ENCODE data around the gene CRMP1. TPM values are rescaled to one million over a fixed set of nuclear protein-coding genes. Genes with fewer than 3 reads are reported as not detected.

Gene CRMP1
- polyA plus RNA-seq, 1 donor (not counting 4 experiments of a cell fraction or from before 2014, with no cell fraction given) = 0.03 TPM

DNA sequence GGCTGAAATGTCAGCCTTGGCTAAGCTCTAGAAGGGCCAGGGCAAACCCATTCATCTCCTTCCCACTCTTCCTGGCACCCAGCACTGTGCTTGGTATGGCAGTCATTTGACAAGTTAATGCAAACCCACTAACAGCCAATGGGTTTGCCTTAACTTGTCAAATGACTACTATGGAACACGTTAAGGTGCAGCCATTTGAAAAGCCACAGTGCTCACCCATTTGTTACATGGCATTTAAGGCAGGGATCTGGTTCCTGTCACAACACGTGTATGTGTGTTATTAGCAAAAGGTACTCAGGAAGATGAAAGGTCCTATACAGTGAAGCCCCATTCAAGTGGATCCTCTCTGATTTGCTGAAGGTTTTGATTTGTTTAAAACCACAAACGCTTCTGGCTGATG lies 7.2 kb downstream of the CRMP1 start:
- H3K27ac ChIP-seq (ENCODE audit: control insufficient read depth, insufficient read depth, low read length) = no peak overlapping the region
- TF ChIP-seq EZH2 (IDR thresholded peaks at IDR 0.05; ENCODE audit: low read length) = no peak
- no peak for TF ChIP-seq CTCF (optimal IDR thresholded peaks at IDR 0.05 in 1 of 3, IDR thresholded peaks at IDR 0.05 in 1 of 3, conservative IDR thresholded peaks at IDR 0.05 in 1 of 3; ENCODE audit: extremely low read depth in 1 of 3, insufficient read depth in 2 of 3, low read length in 3 of 3)
- no peak overlapping the region for H3K4me2 ChIP-seq (ENCODE audit: control insufficient read depth, extremely low read depth, insufficient read depth, low read depth, low read length)
- no peaks in the 10 kb centered on the region for H3K4me1 ChIP-seq (ENCODE audit: control insufficient read depth, extremely low read depth, insufficient read depth, low read length)
- no peaks in the 10 kb centered on the region for H4K20me1 ChIP-seq (ENCODE audit: control insufficient read depth, extremely low read depth, insufficient read depth, low read length)
- no peak overlapping the region for H3K4me3 ChIP-seq (ENCODE audit: control insufficient read depth in 2 of 3, extremely low read depth in 1 of 3, insufficient read depth in 2 of 3, low read depth in 1 of 3, low read length in 3 of 3)
- H3K9ac ChIP-seq (ENCODE audit: control insufficient read depth, extremely low read depth, insufficient read depth, low read length) = no peak overlapping the region
- peaks cover 46% of the 10 kb centered on the region for H3K27me3 ChIP-seq (ENCODE audit: control insufficient read depth, extremely low read depth, insufficient read depth, low read length)
- H3K79me2 ChIP-seq (ENCODE audit: control insufficient read depth, insufficient read depth, low read length) = no peaks in the 10 kb centered on the region
- H3K9me3 ChIP-seq (ENCODE audit: control insufficient read depth, low read depth, low read length) = no peaks in the 10 kb centered on the region
- no peaks in the 10 kb centered on the region for H3K36me3 ChIP-seq (ENCODE audit: control insufficient read depth in 2 of 2, extremely low read depth in 1 of 2, insufficient read depth in 2 of 2, low read length in 2 of 2)
- DNase-seq (ENCODE audit: low read depth, low spot score) (no peak), FAIRE-seq (no peak)
- no peak overlapping the region for H2AFZ ChIP-seq (ENCODE audit: control insufficient read depth, low read length)
- H3K9me1 ChIP-seq (ENCODE audit: control insufficient read depth, extremely low read depth, insufficient read depth, low read length) = no peaks in the 10 kb centered on the region
- dilution Hi-C loops (cut with MboI; ENCODE audit: extremely low pct_ligation_motif_present, low sequenced_read_pairs) = no loop called here

DNA sequence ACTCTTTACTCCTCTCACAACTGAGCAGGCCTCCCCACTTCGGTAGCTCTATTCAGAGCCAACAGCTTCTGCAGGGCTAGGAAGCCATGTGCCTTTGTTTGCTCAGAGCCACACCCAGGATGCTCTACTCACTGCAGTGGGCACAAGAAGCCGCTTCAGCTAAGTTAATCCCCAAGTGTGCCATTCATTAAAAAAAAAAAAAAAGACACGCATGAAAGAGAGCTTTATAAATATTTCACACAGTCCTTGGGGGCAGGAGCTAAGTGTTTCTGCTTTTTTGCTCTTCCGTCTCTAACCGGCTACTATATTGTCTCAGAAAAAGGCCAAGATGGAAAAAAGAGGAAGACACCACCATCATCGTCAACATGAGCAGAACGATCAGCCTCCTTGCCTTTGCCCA lies 8.1 kb downstream of the CRMP1 start:
- dilution Hi-C loops (cut with MboI; ENCODE audit: extremely low pct_ligation_motif_present, low sequenced_read_pairs) = no loop called here
- Histone ChIP-seq H3K79me2 (ENCODE audit: control insufficient read depth, insufficient read depth, low read length) (no peaks in the 10 kb centered on the region), H3K4me3 (ENCODE audit: control insufficient read depth in 2 of 3, extremely low read depth in 1 of 3, insufficient read depth in 2 of 3, low read depth in 1 of 3, low read length in 3 of 3) (no peak overlapping the region), H2AFZ (ENCODE audit: control insufficient read depth, low read length) (no peak overlapping the region), H3K27ac (ENCODE audit: control insufficient read depth, insufficient read depth, low read length) (no peak overlapping the region), H3K9me3 (ENCODE audit: control insufficient read depth, low read depth, low read length) (no peaks in the 10 kb centered on the region), H3K36me3 (ENCODE audit: control insufficient read depth in 2 of 2, extremely low read depth in 1 of 2, insufficient read depth in 2 of 2, low read length in 2 of 2) (no peaks in the 10 kb centered on the region), H3K9ac (ENCODE audit: control insufficient read depth, extremely low read depth, insufficient read depth, low read length) (no peak overlapping the region), H3K4me1 (ENCODE audit: control insufficient read depth, extremely low read depth, insufficient read depth, low read length) (no peaks in the 10 kb centered on the region), H4K20me1 (ENCODE audit: control insufficient read depth, extremely low read depth, insufficient read depth, low read length) (no peaks in the 10 kb centered on the region), H3K27me3 (ENCODE audit: control insufficient read depth, extremely low read depth, insufficient read depth, low read length) (peaks cover 36% of the 10 kb centered on the region), H3K9me1 (ENCODE audit: control insufficient read depth, extremely low read depth, insufficient read depth, low read length) (no peaks in the 10 kb centered on the region), H3K4me2 (ENCODE audit: control insufficient read depth, extremely low read depth, insufficient read depth, low read depth, low read length) (no peak overlapping the region)
- no peak for DNase-seq (ENCODE audit: low read depth, low spot score)
- TF ChIP-seq EZH2 (IDR thresholded peaks at IDR 0.05; ENCODE audit: low read length) (no peak), CTCF (optimal IDR thresholded peaks at IDR 0.05 in 1 of 3, IDR thresholded peaks at IDR 0.05 in 1 of 3, conservative IDR thresholded peaks at IDR 0.05 in 1 of 3; ENCODE audit: extremely low read depth in 1 of 3, insufficient read depth in 2 of 3, low read length in 3 of 3) (no peak)
- no peak for FAIRE-seq

Data from keratinocyte (primary cell).